NCI-H1048 (cell line): Measurements from ENCODE around the gene SLC38A5.
"Not testable (repeated sequence)": the region's sequence is repeated elsewhere in the genome, so short reads cannot be mapped to it uniquely, and the experiment has no call there.

Experiments
- DNase-seq: peaks from one replicate; lab custom pipeline; 2025; lab: John Stamatoyannopoulos, UW

The SLC38A5 gene

GRCh38 chrX:48470110-48470832, at the start of gene SLC38A5:
SLC38A5 (minus strand) TSS chrX:48470260; CDS start chrX:48467924, 2,336 bp downstream.
- no peak for DNase-seq

GRCh38 chrX:48519481-48519880, 49.4 kb upstream of the SLC38A5 start:
- not testable (repeated sequence) for DNase-seq

GRCh38 chrX:48516987-48517386, 46.9 kb upstream of the SLC38A5 start:
- no peak for DNase-seq

GRCh38 chrX:48516285-48516684, 46.2 kb upstream of the SLC38A5 start:
- DNase-seq, result no peak

GRCh38 chrX:48515842-48516241, 45.8 kb upstream of the SLC38A5 start:
- DNase-seq, result no peak

- no peak for DNase-seq
Observed at GRCh38 chrX:48514868-48515460, 44.9 kb upstream of the SLC38A5 start.

GRCh38 chrX:48514126-48514806, 44.2 kb upstream of the SLC38A5 start:
- no peak for DNase-seq

GRCh38 chrX:48513670-48514069, 43.6 kb upstream of the SLC38A5 start:
- no peak for DNase-seq

GRCh38 chrX:48512371-48512935, 42.4 kb upstream of the SLC38A5 start:
- DNase-seq, result no peak

- no peak for DNase-seq
Observed at GRCh38 chrX:48511560-48511959, 41.5 kb upstream of the SLC38A5 start.

- DNase-seq, result no peak
Observed at GRCh38 chrX:48509619-48510018, 39.6 kb upstream of the SLC38A5 start.

GRCh38 chrX:48509245-48509590, 39.2 kb upstream of the SLC38A5 start:
- DNase-seq, result no peak

GRCh38 chrX:48508400-48509244, 38.6 kb upstream of the SLC38A5 start, which contains the start of gene PORCN:
PORCN (plus strand) TSS chrX:48508992; CDS start chrX:48509821, 829 bp downstream.
- no peak for DNase-seq

GRCh38 chrX:48507246-48507645, 37.2 kb upstream of the SLC38A5 start:
- DNase-seq, result no peak

GRCh38 chrX:48505481-48505880, 35.4 kb upstream of the SLC38A5 start:
- DNase-seq, result no peak

GRCh38 chrX:48504261-48504660, 34.2 kb upstream of the SLC38A5 start:
- no peak for DNase-seq

- no peak for DNase-seq
Observed at GRCh38 chrX:48498374-48498809, 28.3 kb upstream of the SLC38A5 start.

- DNase-seq, result no peak
Observed at GRCh38 chrX:48497871-48498270, 27.8 kb upstream of the SLC38A5 start.

- DNase-seq, result no peak
Observed at GRCh38 chrX:48496660-48497059, 26.6 kb upstream of the SLC38A5 start.

- DNase-seq, result no peak
Observed at GRCh38 chrX:48493890-48494364, 23.9 kb upstream of the SLC38A5 start.

- DNase-seq, result no peak
Observed at GRCh38 chrX:48492293-48492910, 22.3 kb upstream of the SLC38A5 start.
